ENCODE measurements around the gene ENPP6.

GRCh38 chr4:184177271-184177670 is 40.4 kb downstream of the ENPP6 start:
- TF ChIP-seq POLR2A (IDR thresholded peaks at IDR 0.05; ENCODE audit: low read depth, low read length) (no peak), POLR2AphosphoS5 (IDR thresholded peaks at IDR 0.05; ENCODE audit: low read depth, low read length) (no peak)
